Effector memory CD4-positive, alpha-beta T cell (primary cell): ENCODE data around the gene PCDH9.
"Not testable (repeated sequence)": the region's sequence is repeated elsewhere in the genome, so short reads cannot be mapped to it uniquely, and the experiment has no call there.

Experiments
- DNase-seq, 3 donors: peaks; one replicate each; pipeline ENCODE4 v3.0.0-alpha.2; 2020
- H3K27ac ChIP-seq: 2 replicates; pipeline ENCODE4 v1.7.0; 2013; ENCODE audit warnings: mild to moderate bottlenecking, low read length, moderate library complexity; ENCODE audit not compliant: insufficient read depth, poor library complexity, severe bottlenecking
- H3K27me3 ChIP-seq: replicated peaks from 2 replicates; pipeline ENCODE4 v1.7.0; 2013; ENCODE audit warnings: mild to moderate bottlenecking, low read length; ENCODE audit not compliant: insufficient read depth, control insufficient read depth, poor library complexity, severe bottlenecking
- H3K36me3 ChIP-seq: 2 replicates; pipeline ENCODE4 v1.7.0; 2013; ENCODE audit warnings: mild to moderate bottlenecking, low read length, moderate library complexity; ENCODE audit not compliant: control insufficient read depth, insufficient read depth
- H3K4me1 ChIP-seq: 2 replicates; pipeline ENCODE4 v1.7.0; 2013; ENCODE audit warnings: low read length, mild to moderate bottlenecking; ENCODE audit not compliant: control insufficient read depth, insufficient read depth, poor library complexity, severe bottlenecking
- H3K4me3 ChIP-seq: 2 replicates; pipeline ENCODE4 v1.7.0; 2013; ENCODE audit warnings: low read length, low read depth, mild to moderate bottlenecking; ENCODE audit not compliant: insufficient read depth, poor library complexity, severe bottlenecking
- H3K9me3 ChIP-seq: 2 replicates; pipeline ENCODE4 v1.7.0; 2013; ENCODE audit warnings: mild to moderate bottlenecking, low read length, moderate library complexity; ENCODE audit not compliant: control insufficient read depth

PCDH9 gene

DNA sequence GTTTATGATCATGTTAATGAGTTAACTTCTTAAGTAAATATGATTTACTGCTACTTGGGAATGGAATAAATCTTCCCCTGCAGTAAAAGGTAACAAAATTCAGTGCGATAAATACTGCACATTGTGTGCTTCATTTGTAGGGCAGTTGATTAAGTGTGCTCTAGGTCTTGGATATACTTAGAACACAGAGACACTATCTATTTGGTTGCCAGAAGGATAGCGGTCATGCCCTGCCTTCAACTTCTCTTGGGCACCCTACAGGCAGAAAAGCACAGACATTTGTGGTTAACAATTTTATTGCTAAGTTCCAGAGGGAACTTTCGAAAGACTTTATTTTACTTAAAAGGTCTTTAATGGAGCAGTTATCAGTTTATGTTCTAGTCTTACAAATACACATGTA lies 605.8 kb downstream of the PCDH9 start:
- no peaks in the 10 kb centered on the region for H3K36me3 ChIP-seq
- H3K9me3 ChIP-seq = no peaks in the 10 kb centered on the region
- H3K27me3 ChIP-seq = no peaks in the 10 kb centered on the region
- no peak overlapping the region for H3K27ac ChIP-seq
- no peaks in the 10 kb centered on the region for H3K4me1 ChIP-seq
- no peak overlapping the region for H3K4me3 ChIP-seq
- no peak for DNase-seq

DNA sequence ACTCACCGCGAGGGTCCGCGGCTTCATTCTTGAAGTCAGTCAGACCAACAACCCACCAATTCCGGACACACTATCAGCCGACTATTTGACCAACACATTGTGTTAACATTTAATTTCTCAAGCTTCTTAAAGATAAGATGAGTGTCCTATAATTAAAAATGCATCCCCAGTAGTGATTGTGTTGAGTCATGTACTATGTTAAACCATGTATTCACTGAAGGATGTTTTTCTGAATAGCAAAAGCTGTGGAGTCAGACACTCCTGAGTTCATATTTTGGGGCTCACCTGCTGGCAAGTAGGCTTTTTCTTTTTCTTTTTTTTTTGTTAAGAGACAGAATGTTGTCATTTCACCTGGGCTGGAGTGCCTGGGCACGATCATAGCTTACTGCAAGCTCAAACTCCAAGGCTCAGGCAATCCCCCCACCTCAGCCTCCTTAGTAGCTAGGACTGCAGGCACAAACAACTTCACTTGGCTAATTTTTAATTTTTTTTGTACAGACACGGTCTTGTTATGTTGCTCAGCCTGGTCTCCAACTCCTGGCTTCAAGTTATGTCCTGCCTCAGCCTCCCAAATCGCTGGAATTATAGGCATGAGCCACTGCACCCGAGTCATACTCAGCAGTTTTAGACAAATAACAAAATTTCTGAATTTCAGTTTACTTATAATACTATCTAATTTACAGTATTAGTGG lies 606.9 kb downstream of the PCDH9 start:
- H3K27ac ChIP-seq = no peak overlapping the region
- no peaks in the 10 kb centered on the region for H3K27me3 ChIP-seq
- H3K36me3 ChIP-seq = no peaks in the 10 kb centered on the region
- H3K4me1 ChIP-seq = no peaks in the 10 kb centered on the region
- H3K4me3 ChIP-seq = no peak overlapping the region
- no peak for DNase-seq
- no peaks in the 10 kb centered on the region for H3K9me3 ChIP-seq

DNA sequence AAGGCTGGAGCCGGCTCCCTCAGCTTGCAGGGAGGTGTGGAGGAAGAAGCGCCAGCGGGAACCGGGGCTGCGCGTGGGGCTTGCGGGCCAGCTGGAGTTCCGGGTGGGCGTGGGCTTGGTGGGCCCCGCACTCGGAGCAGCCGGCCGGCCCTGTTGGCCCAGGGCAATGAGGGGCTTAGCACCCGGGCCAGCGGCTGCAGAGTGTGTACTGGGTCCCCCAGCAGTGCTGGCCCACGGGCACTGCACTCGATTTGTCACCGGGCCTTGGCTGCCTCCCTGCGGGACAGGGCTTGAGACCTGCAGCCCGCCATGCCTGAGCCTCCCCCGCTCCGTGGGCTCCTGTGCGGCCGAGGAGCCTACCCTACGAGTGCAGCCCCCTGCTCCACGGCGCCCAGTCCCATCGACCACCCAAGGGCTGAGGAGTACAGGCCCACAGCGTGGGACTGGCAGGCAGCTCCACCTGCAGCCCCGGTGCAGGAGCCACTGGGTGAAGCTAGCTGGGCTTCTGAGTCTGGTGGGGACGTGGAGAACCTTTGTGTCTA lies 608.2 kb downstream of the PCDH9 start:
- not testable (repeated sequence) for H3K27ac ChIP-seq, DNase-seq, H3K4me3 ChIP-seq, H3K9me3 ChIP-seq, H3K4me1 ChIP-seq, H3K36me3 ChIP-seq, H3K27me3 ChIP-seq

DNA sequence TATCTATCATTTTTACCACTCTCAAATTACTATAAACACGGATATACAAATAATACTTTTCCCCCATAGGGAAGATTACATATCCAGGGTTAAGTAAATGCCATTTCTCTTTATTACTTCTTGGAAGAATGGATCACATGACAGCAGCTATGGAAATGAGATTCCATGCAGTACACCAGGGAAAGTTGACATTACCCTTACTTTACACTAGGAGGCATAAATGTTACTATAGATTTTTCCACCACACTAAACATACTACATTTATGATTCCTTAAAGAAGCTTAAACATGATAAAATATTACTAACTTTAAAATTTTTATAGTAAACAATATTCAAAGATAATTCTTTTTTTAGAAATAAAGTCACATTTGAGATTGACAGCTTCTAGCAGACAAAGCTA lies 611.4 kb downstream of the PCDH9 start:
- H3K4me3 ChIP-seq = no peak overlapping the region
- no peaks in the 10 kb centered on the region for H3K36me3 ChIP-seq
- DNase-seq = no peak
- no peaks in the 10 kb centered on the region for H3K4me1 ChIP-seq
- H3K27ac ChIP-seq = no peak overlapping the region
- H3K27me3 ChIP-seq = no peaks in the 10 kb centered on the region
- no peaks in the 10 kb centered on the region for H3K9me3 ChIP-seq

DNA sequence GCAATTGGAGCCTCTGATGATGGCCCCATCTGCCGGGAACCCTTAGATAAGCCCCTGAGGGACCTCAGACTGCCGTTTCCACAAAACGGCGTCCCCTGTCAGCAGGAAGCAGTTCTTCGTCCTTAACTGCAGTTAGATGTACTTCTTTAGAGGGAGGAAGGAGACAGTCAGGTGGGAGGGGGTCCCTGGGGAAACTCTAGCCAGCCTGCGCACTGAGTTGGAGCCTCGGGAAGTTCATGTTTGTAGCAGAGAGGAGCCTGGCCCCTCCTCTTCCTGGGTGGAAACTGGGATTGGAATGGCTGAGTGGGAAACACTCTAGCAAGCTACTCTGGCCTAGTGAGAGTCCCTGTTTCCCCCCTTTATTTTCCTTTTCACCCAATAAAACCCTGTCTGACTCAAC lies 612.4 kb downstream of the PCDH9 start:
- no peak for DNase-seq
- Histone ChIP-seq H3K9me3 (no peaks in the 10 kb centered on the region), H3K27me3 (no peaks in the 10 kb centered on the region), H3K4me1 (no peaks in the 10 kb centered on the region), H3K4me3 (no peak overlapping the region), H3K27ac (no peak overlapping the region), H3K36me3 (no peaks in the 10 kb centered on the region)

DNA sequence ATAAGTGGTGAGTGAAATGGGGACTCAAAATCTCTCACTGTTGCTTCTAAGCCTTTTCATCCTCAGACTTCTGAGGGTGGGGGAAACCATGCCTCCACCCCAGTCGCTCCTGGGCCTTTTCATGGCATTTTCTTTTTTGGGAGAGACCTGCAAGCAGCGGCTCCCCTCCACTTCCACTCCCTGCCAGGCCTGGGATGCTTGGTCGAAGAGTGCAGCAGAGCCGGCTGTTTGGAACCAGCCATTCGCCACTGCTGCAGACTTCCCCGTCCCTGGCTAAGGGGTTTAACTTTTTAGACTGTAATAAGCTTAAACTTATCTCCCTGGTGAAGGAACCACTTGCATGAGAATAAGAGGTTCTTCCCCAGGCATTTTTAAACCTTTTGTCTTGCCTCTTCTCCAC lies 617.2 kb downstream of the PCDH9 start:
- Histone ChIP-seq H3K27me3 (no peaks in the 10 kb centered on the region), H3K27ac (no peak overlapping the region), H3K9me3 (no peaks in the 10 kb centered on the region), H3K4me3 (no peak overlapping the region), H3K36me3 (no peaks in the 10 kb centered on the region), H3K4me1 (no peaks in the 10 kb centered on the region)
- DNase-seq = no peak

DNA sequence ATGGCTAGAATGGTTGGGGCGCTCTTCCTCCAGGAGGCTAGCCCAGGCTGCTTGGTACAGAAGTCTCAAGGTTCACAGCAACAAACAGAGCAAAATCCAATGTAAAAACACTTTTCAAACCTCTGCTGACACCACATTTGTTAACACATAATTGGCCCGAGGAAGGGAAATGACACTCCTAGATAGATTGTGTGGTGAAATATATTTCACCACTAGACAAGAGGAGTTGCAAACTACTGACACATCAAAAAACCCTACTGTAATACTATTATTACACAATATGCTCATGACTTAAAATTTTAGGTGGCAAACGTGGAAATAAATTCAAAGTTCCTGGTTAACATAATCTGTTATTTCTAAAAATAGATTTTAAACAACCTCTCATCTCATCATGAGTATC lies 643.6 kb downstream of the PCDH9 start:
- Histone ChIP-seq H3K27ac (no peak overlapping the region), H3K9me3 (no peaks in the 10 kb centered on the region), H3K27me3 (no peaks in the 10 kb centered on the region), H3K4me3 (no peak overlapping the region), H3K4me1 (no peaks in the 10 kb centered on the region), H3K36me3 (no peaks in the 10 kb centered on the region)
- no peak for DNase-seq

DNA sequence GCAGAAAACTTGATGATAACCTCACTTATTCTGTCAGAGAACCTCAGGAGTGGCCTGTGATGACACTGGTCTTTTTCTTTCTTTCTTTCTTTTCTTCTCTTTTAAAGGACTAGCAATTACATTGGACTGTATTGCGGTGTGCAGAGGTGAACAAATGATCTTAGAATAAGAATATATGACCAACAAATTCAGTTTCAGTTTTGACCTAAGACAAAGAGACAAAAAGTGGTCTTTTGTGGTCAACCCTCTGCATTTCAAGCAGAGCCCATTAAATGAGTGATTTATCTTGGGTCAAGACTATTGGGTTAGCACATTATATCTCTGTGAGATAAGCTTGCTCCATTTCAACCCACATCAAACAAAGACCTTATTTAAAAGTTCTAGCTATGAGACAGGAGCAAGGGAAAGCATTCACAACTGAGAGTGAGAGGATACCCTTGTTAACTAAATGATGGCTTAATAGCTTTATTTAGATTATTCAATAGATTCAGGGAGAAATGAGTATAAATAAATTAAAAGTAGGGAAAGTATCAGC lies 644.4 kb downstream of the PCDH9 start:
- H3K27ac ChIP-seq = no peak overlapping the region
- H3K9me3 ChIP-seq = no peaks in the 10 kb centered on the region
- no peaks in the 10 kb centered on the region for H3K4me1 ChIP-seq
- H3K4me3 ChIP-seq = no peak overlapping the region
- no peaks in the 10 kb centered on the region for H3K36me3 ChIP-seq
- DNase-seq = no peak
- no peaks in the 10 kb centered on the region for H3K27me3 ChIP-seq

DNA sequence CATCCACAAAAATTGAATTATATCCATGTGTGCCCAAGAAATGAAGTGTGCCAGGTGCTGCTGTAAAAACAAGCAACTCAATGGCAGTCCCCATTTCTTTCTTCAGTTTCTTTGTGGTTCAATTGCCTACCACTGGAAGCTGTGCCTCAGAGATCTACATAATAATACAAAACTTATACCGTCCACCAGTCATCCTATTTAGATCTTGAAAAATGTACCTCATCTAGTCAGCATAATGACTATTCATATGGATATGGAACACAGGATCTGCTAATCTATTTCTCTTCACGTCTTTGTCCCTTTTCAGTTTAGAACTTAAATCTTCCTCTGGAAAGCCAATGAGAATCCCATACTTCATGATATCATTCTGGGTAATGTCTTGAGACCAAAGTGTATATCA lies 648.5 kb downstream of the PCDH9 start:
- H3K4me3 ChIP-seq = no peak overlapping the region
- H3K9me3 ChIP-seq = no peaks in the 10 kb centered on the region
- no peak overlapping the region for H3K27ac ChIP-seq
- no peak for DNase-seq
- no peaks in the 10 kb centered on the region for H3K27me3 ChIP-seq
- no peaks in the 10 kb centered on the region for H3K4me1 ChIP-seq
- H3K36me3 ChIP-seq = no peaks in the 10 kb centered on the region

DNA sequence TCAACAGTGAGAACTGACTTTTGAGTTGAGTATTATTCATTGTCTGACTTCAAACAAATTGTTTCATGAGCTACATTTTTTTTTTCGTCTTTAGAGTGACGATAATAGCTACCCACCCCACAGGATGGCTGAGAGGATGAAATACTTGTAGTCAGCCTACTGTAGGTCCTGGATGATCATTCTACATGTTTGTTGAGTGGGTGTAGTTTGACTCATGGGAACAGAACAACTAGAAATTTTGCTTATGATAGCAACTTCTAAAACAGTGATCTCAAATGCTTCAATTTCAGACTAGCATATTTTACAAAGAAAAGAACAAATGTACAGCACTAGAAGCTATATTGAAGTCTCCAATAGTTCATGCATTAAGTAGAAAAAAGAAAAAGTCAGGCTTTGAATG lies 651.8 kb downstream of the PCDH9 start:
- no peak for DNase-seq
- Histone ChIP-seq H3K36me3 (no peaks in the 10 kb centered on the region), H3K4me3 (no peak overlapping the region), H3K27me3 (no peaks in the 10 kb centered on the region), H3K27ac (no peak overlapping the region), H3K9me3 (no peaks in the 10 kb centered on the region), H3K4me1 (no peaks in the 10 kb centered on the region)
